A172 (cell line): Measurements from ENCODE around the gene SYCP2L. TPM values are rescaled to one million over a fixed set of nuclear protein-coding genes. Genes with fewer than 3 reads are reported as not detected.
"Not testable (repeated sequence)": the region's sequence is repeated elsewhere in the genome, so short reads cannot be mapped to it uniquely, and the experiment has no call there.

Experiments
- DNase-seq: peaks from one replicate; pipeline ENCODE4 v3.0.0-alpha.2; 2015; ENCODE audit warnings: low spot score
- total RNA-seq: library from RNA; depleted of rRNA; stranded (reverse); fragments of >200 nt; shearing (Covaris generic); gene quantifications from 2 replicates; pipeline ENCODE4 v1.2.3, GENCODE V29; 2014

Gene SYCP2L
- total RNA-seq, 1 experiment from 2014 or later = 0.07 TPM

GRCh38 chr6:10957414-10957886, 70.6 kb downstream of the SYCP2L start:
- no peak for DNase-seq

- no peak for DNase-seq
Measured at GRCh38 chr6:10960171-10960570, 73.3 kb downstream of the SYCP2L start.

- DNase-seq = no peak
Measured at GRCh38 chr6:10961837-10962236, 75.0 kb downstream of the SYCP2L start.

GRCh38 chr6:10962673-10963072, 75.8 kb downstream of the SYCP2L start:
- peak; percentile 18 for DNase-seq

- no peak for DNase-seq
Measured at GRCh38 chr6:10963113-10963512, 76.3 kb downstream of the SYCP2L start.

- DNase-seq = no peak
Measured at GRCh38 chr6:10964684-10965083, 77.8 kb downstream of the SYCP2L start.

GRCh38 chr6:10968776-10969175, 81.9 kb downstream of the SYCP2L start:
- no peak for DNase-seq

- no peak for DNase-seq
Measured at GRCh38 chr6:10970731-10971130, 83.9 kb downstream of the SYCP2L start.

- DNase-seq = no peak
Measured at GRCh38 chr6:10972196-10972595, 85.3 kb downstream of the SYCP2L start.

GRCh38 chr6:10976571-10976970, 89.7 kb downstream of the SYCP2L start:
- no peak for DNase-seq

- DNase-seq = no peak
Measured at GRCh38 chr6:10977231-10977968, 90.5 kb downstream of the SYCP2L start.

- no peak for DNase-seq
Measured at GRCh38 chr6:10979603-10980002, 92.8 kb downstream of the SYCP2L start.

GRCh38 chr6:10981409-10981808, 94.6 kb downstream of the SYCP2L start:
- no peak for DNase-seq

- DNase-seq = not testable (repeated sequence)
Measured at GRCh38 chr6:10984959-10985358, 98.1 kb downstream of the SYCP2L start.

GRCh38 chr6:10989587-10989986, 102.7 kb downstream of the SYCP2L start:
- DNase-seq = no peak

- DNase-seq = no peak
Measured at GRCh38 chr6:10991115-10991514, 104.3 kb downstream of the SYCP2L start.

- no peak for DNase-seq
Measured at GRCh38 chr6:10993896-10994295, 107.0 kb downstream of the SYCP2L start.

- DNase-seq = no peak
Measured at GRCh38 chr6:10995114-10995707, 108.4 kb downstream of the SYCP2L start.

- no peak for DNase-seq
Measured at GRCh38 chr6:10999994-11000393, 113.1 kb downstream of the SYCP2L start.

- DNase-seq = no peak
Measured at GRCh38 chr6:11002176-11002575, 115.3 kb downstream of the SYCP2L start.

- not testable (repeated sequence) for DNase-seq
Measured at GRCh38 chr6:11003297-11003696, 116.4 kb downstream of the SYCP2L start.

- DNase-seq = no peak
Measured at GRCh38 chr6:11006061-11006460, 119.2 kb downstream of the SYCP2L start.
